K562 (cell line): Measurements from ENCODE around the gene PIK3CG. TPM values are rescaled to one million over a fixed set of nuclear protein-coding genes. Genes with fewer than 3 reads are reported as not detected.

Experiments
- BCOR ChIP-seq: fragments of 450-650 bp; IDR thresholded peaks from 2 replicates; pipeline ENCODE4 v1.6.1; 2016
- DNMT1 ChIP-seq: fragments of 450-650 bp; IDR thresholded peaks from 2 replicates; pipeline ENCODE4 v1.6.1; 2016; ENCODE audit warnings: antibody characterized with exemption, mild to moderate bottlenecking
- GTF3C2 ChIP-seq: IDR thresholded peaks from 3 replicates; pipeline ENCODE4 v1.6.1; 2011; ENCODE audit warnings: borderline replicate concordance, mild to moderate bottlenecking, moderate library complexity; ENCODE audit not compliant: insufficient read length; ENCODE audit errors: extremely low read depth
- PHF21A ChIP-seq: fragments of 450-650 bp; IDR thresholded peaks from 2 replicates; pipeline ENCODE4 v1.6.1; 2017; ENCODE audit warnings: low read depth, borderline replicate concordance
- TAL1 ChIP-seq: fragments of 450-650 bp; IDR thresholded peaks from 2 replicates; pipeline ENCODE4 v1.6.1; 2016; ENCODE audit warnings: mild to moderate bottlenecking
- ZNF639 ChIP-seq, 2 experiments: fragments of 200-800 bp in 1 of 2; sonication (Bioruptor generic) in 1 of 2; sonication (generic) in 1 of 2; formaldehyde crosslinking in 1 of 2; IDR thresholded peaks in 1 of 2; conservative IDR thresholded peaks in 1 of 2; 2 replicates each; pipeline versions ENCODE4 v1.5.0 to v1.6.1; 2016 to 2020; ENCODE audit warnings: missing compliant biosample characterization in 1 of 2, missing genetic modification characterization in 1 of 2, missing genetic modification reagents in 1 of 2
- polyA plus RNA-seq, 8 experiments: library from polyadenylated mRNA; depleted of rRNA in 4 of 8; stranded (reverse) in 5 of 8; unstranded in 3 of 8; fragments of >200 nt; fragmentation: Nextera tagmentation in 2 of 8; fragmentation: Illumina TruSeq in 1 of 8; extraction: Ambion mirVana in 2 of 8; extraction: Trizol in 1 of 8; gene quantifications; 2 replicates each; pipeline versions ENCODE4 v1.2.1 to v1.2.3, GENCODE V29; 2011 to 2014; ENCODE audit warnings: inconsistent platforms in 1 of 8, missing spikeins in 1 of 8
- total RNA-seq, 7 experiments: library from RNA; depleted of rRNA in 6 of 7; stranded (reverse); fragments of >200 nt in 6 of 7; fragmentation: Illumina TruSeq in 2 of 7; extraction: Trizol in 2 of 7; gene quantifications; 2 replicates each; pipeline versions ENCODE4 v1.2.1 to v1.2.3, GENCODE V29; 2011 to 2021; ENCODE audit warnings: low replicate concordance in 1 of 7

PIK3CG gene
- total and polyA plus RNA-seq, 9 of the 15 experiments (the other 6 are each of a cell fraction or from before 2014, with no cell fraction given), result 5.3 to 42.5 (median 29.0) TPM

DNA sequence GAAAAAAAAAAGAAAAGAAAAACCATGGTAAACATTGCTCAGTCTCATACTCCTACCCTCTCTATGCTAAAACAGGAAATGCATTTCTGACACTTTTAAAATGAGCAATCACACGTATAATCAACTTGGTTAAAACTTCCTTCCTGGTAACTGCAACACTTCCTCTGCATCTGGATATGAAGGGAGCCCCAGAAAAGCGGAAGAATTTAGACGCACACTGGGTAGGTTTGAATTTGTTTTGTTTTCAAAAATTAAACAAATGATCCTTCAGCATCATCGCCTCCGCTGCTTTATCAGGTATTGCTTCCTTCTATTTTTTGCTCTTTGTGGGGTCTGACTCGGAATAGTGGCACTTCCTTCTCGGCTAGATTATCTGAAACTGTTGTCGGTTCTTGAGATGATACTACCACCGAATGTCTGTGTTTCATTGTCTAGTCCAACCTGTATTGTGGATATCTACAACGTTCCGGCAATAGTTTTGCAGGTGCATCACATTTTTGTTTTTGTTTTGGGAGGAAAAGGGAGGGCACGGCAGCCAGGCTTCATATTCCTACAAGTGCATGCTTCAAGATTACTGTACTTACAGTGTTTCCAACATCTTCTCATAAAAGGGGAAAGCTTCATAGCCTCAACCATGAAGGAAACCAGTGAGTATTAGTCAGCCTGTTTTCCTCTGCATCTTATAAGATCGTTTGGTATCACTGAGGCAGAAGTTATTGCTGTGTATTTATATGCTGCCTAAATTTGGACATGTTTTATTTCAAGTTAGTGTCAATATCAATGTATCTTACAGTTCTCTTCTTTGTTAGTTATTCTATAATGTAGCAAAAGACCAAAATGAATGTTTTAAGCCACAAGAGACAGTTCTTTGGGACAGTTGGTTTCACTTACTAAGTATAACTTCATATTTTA lies at the start of gene PIK3CG (continued):
- no peak for TF ChIP-seq ZNF639 (CRISPR knock-in tag; conservative IDR thresholded peaks at IDR 0.05 in 1 of 2, IDR thresholded peaks at IDR 0.05 in 1 of 2)
- TF ChIP-seq TAL1, result no peak
- no peak for TF ChIP-seq DNMT1
- TF ChIP-seq PHF21A, result no peak
- TF ChIP-seq BCOR, result 0 out of 2 replicates have a peak, but pooled peaks have one; percentile 38
- TF ChIP-seq GTF3C2, result no peak
